ENCODE data around the gene ITPR1. TPM values are rescaled to one million over a fixed set of nuclear protein-coding genes. Genes with fewer than 3 reads are reported as not detected.

ITPR1 gene
- total RNA-seq, 4 donors from 2014 or later, result 15.3 to 50.2 (median 28.7) TPM

GRCh38 chr3:4850211-4850927 lies 357.2 kb downstream of the ITPR1 start:
- 63 to 66% methylated on average over 3 to 5 of the region's 5 CpGs for WGBS, 2 donors (ENCODE audit: low coverage in 1 of 2)
- Histone ChIP-seq H3K4me1 (peaks cover 0 to 14% (median 0%) of the 10 kb centered on the region in 4 donors), H3K36me3 (no peaks in the 10 kb centered on the region), H3K27ac (peak overlapping the region in 3 of 4 donors; percentile 2 to 47 (median 21)), H3K9me3 (no peaks in the 10 kb centered on the region), H3K4me3 (no peak overlapping the region), H3K27me3 (no peaks in the 10 kb centered on the region)
- in situ Hi-C loops (cut with MboI; ENCODE audit: low pct_ligation_motif_present in 1 of 4, low pct_unique_long_range_greater_than_20kb in 1 of 4, low sequenced_read_pairs in 3 of 4), result no loop called here
- DNase-seq, result no peak
- TF ChIP-seq POLR2AphosphoS5 (IDR thresholded peaks at IDR 0.05) (no peak), EP300 (IDR thresholded peaks at IDR 0.05; ENCODE audit: low read depth) (no peak), CTCF (IDR thresholded peaks at IDR 0.05) (no peak), POLR2A (IDR thresholded peaks at IDR 0.05) (no peak)
- intact Hi-C loops (cut with DNase I; ENCODE audit: low total_unique reads), result no loop called here

DNA sequence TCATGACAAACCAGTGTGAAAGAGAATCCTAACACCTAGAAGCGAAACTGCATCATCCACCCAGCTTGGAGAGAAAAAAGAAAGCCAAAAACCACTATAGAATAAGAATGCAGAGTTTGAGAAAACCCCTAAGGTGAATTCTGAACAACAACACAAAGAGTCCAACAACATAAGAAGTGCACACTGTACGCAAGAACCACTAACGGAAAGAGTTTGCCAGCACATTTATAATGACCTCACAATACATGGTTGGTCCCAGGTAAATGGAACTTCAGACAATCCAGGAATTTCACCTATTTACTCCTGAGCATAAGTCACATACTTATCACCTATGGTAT lies 357.7 kb downstream of the ITPR1 start:
- TF ChIP-seq POLR2A (IDR thresholded peaks at IDR 0.05) (no peak), CTCF (IDR thresholded peaks at IDR 0.05) (no peak), EP300 (IDR thresholded peaks at IDR 0.05; ENCODE audit: low read depth) (no peak), POLR2AphosphoS5 (IDR thresholded peaks at IDR 0.05) (no peak)
- H3K36me3 ChIP-seq, result no peaks in the 10 kb centered on the region
- no peaks in the 10 kb centered on the region for H3K27me3 ChIP-seq
- 73 to 79% methylated on average over 3 of the region's 3 CpGs for WGBS, 2 donors (ENCODE audit: low coverage in 1 of 2)
- DNase-seq, result no peak
- H3K4me1 ChIP-seq, result peaks cover 0 to 14% (median 0%) of the 10 kb centered on the region in 4 donors
- H3K9me3 ChIP-seq, result no peaks in the 10 kb centered on the region
- in situ Hi-C loops (cut with MboI; ENCODE audit: low pct_ligation_motif_present in 1 of 4, low pct_unique_long_range_greater_than_20kb in 1 of 4, low sequenced_read_pairs in 3 of 4), result no loop called here
- intact Hi-C loops (cut with DNase I; ENCODE audit: low total_unique reads), result no loop called here
- H3K4me3 ChIP-seq, result no peak overlapping the region
- peak overlapping the region in 1 of 4 donors; percentile 47 for H3K27ac ChIP-seq

DNA sequence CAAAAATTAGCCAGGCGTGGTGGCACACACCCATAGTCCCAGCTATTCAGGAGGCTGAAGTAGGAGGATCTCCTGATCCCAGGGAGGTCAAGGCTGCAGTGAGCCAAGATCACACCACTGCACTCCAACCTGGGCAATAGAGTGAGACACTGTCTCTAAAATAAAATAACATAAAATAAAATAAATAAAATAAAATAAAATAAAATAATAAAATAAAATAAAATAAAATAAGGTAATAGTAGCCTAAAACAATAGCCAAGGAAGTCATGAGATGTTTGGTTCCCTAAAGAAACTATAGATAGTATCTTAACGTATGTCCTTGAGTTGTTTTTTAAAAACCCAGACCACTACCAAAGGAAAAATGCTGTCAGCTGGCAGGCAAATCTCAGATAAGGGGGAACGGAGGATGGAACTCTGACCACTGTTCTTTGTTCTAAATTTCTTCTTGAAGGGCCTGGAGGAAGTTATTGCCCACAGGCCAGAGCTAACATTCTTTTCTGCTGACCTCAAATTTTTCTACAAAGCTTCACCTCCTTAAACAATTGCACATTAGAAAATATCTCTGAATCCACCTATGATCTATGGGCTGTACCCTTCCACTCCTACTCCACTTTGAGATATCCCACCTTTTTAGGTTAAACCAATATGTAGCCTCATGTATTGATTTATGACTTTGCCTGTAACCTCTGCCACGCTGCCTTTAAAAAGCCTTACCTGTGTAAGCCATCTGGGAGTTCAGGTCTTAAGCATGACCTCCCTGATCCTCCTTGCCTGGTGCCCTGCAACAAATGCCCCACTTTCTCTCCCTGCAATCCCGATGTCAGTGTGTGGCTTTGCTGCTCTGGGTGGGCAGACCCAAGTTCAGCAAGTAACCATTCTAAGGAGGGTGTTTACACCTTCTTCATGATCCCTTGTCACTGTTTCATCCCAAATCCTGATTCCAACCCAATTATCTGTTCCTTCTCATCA lies 359.9 kb downstream of the ITPR1 start:
- H3K27ac ChIP-seq, result no peak overlapping the region
- no peak for TF ChIP-seq POLR2A (IDR thresholded peaks at IDR 0.05)
- TF ChIP-seq CTCF (IDR thresholded peaks at IDR 0.05), result no peak
- no peak for TF ChIP-seq EP300 (IDR thresholded peaks at IDR 0.05; ENCODE audit: low read depth)
- TF ChIP-seq POLR2AphosphoS5 (IDR thresholded peaks at IDR 0.05), result no peak

GRCh38 chr3:4853749-4854140 lies 360.6 kb downstream of the ITPR1 start:
- peaks cover 0 to 14% (median 0%) of the 10 kb centered on the region in 4 donors for H3K4me1 ChIP-seq
- H3K4me3 ChIP-seq, result no peak overlapping the region
- no peaks in the 10 kb centered on the region for H3K9me3 ChIP-seq
- TF ChIP-seq CTCF (IDR thresholded peaks at IDR 0.05), result no peak
- no peak for TF ChIP-seq POLR2A (IDR thresholded peaks at IDR 0.05)
- no peak for TF ChIP-seq EP300 (IDR thresholded peaks at IDR 0.05; ENCODE audit: low read depth)
- TF ChIP-seq POLR2AphosphoS5 (IDR thresholded peaks at IDR 0.05), result no peak
- intact Hi-C loops (cut with DNase I; ENCODE audit: low total_unique reads), result no loop called here
- H3K36me3 ChIP-seq, result no peaks in the 10 kb centered on the region
- H3K27ac ChIP-seq, result no peak overlapping the region
- no peak for DNase-seq
- no peaks in the 10 kb centered on the region for H3K27me3 ChIP-seq
- in situ Hi-C loops (cut with MboI; ENCODE audit: low pct_ligation_motif_present in 1 of 4, low pct_unique_long_range_greater_than_20kb in 1 of 4, low sequenced_read_pairs in 3 of 4), result no loop called here

More for the DNA sequence above, 359.9 kb downstream of the ITPR1 start:
- Histone ChIP-seq H3K9me3 (no peaks in the 10 kb centered on the region), H3K36me3 (no peaks in the 10 kb centered on the region), H3K4me3 (no peak overlapping the region), H3K27me3 (no peaks in the 10 kb centered on the region), H3K4me1 (peaks cover 0 to 14% (median 0%) of the 10 kb centered on the region in 4 donors)
- WGBS, 2 donors (ENCODE audit: low coverage in 1 of 2), result 63 to 80% methylated on average over 2 to 5 of the region's 5 CpGs
- DNase-seq, result no peak
- intact Hi-C loops (cut with DNase I; ENCODE audit: low total_unique reads) (no loop called here), in situ Hi-C loops (cut with MboI; ENCODE audit: low pct_ligation_motif_present in 1 of 4, low pct_unique_long_range_greater_than_20kb in 1 of 4, low sequenced_read_pairs in 3 of 4) (no loop called here)
